Inflammatory macrophage treated with lipopolysaccharide for 4 hours (primary cell): Measurements from ENCODE around the gene SACM1L.

ENCODE experiments used
- DNase-seq: peaks from one replicate; pipeline ENCODE4 v3.0.0-alpha.2; 2020

Gene SACM1L

DNA sequence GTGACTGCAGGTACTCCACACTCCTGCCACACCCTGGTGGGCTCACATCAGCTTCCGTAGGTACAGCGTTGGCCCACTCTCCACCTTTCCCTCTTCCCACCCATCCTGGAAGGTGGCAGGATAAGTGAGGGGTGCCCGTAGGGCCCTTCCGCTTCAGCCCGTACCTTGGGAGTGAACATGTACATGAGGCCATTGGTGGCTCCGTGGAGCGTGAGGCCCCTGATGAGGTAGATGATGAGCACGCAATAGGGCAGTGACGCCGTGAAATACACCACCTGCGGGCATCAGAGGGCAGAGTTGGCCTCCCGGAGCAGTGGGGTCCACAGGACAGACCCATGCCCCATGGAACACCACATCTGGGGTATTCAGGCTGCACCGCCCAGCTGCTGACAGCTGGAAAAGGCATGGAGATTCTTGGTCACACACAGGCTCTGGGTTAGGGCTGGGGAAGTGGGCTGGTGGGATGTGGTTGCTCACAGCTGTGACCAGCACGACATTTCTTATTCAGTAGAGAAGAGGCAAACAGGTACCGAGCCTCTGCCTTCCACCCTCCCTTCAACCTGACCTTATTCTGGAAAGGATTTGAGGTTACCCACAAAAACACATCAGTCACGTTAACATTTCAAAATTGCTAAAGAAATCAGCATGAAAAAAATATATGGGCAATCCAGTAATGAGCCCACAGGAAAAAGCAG lies 83.3 kb downstream of the SACM1L start:
- DNase-seq, result no peak

- no peak for DNase-seq
Observed at GRCh38 chr3:45773072-45773471, 83.9 kb downstream of the SACM1L start.

DNA sequence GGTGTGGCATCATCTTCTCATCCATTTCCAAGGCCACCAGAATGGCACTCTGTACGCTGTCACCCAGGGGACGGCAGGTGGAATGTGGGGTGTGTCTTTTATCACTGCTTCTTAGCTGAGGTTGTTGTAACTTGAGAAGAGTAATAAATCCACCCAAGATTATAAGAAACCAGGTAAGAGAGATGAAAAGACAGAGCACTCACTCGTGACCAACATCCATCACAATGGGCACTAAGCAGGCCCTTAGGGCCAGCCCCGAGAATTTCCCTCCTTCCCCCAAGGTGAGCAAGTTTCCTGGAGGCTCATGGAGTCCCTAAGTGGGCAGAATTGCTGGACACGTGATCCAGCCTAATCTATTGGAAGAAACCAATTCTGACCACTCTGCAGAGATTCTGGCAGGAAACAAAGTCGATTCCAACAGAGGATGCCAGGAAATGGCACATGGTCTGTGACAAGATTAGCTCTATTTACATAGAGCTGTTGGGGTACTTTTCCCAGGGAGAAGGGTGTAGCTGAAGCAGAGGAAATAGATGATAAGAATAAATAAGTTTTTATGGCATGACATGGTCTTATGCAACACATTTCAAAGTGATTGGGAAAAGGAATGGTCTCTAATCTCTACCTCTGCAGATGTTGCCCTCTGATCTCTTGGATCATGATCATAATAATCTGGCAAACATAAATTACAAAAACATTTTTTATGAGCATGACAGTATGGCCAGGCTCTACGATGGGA lies 84.7 kb downstream of the SACM1L start:
- DNase-seq, result no peak

GRCh38 chr3:45774581-45775521 lies 85.7 kb downstream of the SACM1L start:
- DNase-seq, result no peak

- no peak for DNase-seq
Observed at GRCh38 chr3:45775571-45776300, 86.5 kb downstream of the SACM1L start.

DNA sequence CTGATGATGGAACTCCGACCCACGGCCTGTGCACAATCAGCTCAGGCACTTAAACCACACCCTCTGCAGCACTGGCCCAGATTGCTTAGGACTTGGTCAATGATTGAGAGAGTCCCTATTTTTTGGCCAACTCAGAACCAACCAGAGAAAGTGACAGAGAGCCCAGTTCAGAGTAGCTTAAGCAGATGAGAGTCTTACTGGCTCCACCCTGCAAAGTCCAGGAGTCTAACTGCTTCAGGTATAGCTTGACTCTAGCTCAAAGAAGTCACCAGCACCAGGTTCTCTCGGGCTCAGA lies 87.1 kb downstream of the SACM1L start:
- no peak for DNase-seq

- no peak for DNase-seq
Observed at GRCh38 chr3:45776611-45777010, 87.4 kb downstream of the SACM1L start.

GRCh38 chr3:45777111-45777745 lies 88.0 kb downstream of the SACM1L start:
- no peak for DNase-seq

DNA sequence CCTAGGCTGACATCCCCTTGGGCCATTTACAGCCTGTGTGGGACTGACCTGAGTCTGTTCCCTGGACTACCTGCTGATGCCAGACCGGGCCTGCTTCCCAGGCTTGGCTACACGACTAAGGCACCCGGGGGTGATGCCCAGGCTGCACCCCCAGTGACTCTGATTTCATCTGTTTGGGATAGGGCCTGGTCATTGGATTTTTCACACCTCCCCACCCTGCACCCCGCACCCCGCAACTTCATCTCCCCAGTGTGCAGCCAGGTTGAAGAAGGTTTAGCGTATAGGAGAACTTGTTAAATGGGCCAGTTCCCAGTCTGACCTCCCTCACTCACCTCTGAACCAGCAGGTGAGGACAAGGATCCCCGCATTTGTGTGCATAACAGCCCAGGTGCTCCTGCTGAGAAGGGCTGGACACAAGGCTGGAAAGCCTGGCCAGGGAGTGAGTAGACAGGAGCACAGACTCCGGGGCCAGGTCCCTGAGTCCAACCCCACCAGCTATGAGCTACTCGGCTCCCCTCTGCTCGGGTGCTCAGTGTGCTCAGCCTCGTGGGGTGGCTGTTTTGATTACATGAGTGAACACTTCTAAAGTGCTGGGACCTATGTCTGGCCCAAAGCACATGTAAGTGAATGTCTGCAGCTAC lies 88.7 kb downstream of the SACM1L start:
- DNase-seq, result no peak

DNA sequence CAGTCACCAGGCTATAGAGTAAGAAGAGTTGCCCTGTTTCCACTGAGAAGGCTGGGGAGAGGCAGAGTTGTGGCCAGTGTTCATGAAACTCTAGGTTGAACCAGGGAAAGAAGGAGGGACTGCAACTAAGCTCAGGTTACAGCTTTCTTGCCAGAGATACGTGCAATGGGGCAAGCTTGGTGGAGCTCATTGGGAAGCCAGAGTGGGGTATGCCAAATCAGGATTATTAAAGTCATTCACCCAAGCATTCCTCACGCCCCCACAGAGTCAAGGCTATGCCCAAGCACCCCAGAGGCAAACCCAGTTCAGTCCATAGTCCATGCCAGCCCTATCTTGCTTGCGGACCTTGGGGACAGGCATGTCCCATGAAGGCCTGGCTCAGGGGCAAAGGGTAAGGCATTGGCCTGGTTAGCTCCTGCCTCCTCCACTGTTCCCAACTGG lies 89.6 kb downstream of the SACM1L start:
- no peak for DNase-seq

- no peak for DNase-seq
Observed at GRCh38 chr3:45779746-45780735, 90.8 kb downstream of the SACM1L start.

DNA sequence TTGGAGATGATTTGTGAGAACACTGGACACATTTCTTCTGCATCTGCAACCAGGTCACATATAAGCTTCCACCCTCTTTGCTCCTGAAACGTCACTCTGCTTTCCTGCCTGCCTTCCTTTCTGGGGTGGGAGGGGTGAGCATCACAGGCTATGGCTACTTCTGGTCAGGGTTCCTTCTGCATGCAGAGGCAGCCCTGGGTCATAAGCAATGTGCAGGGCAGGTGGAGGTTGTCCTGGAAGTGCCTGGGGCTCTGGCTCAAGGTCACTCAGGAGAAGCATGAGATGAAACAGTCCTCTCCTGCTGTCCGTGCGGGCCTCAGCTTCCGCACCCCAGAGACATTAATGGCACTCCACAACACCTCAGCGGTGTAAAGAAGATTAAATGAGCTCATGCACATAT lies 92.1 kb downstream of the SACM1L start:
- DNase-seq, result no peak

DNA sequence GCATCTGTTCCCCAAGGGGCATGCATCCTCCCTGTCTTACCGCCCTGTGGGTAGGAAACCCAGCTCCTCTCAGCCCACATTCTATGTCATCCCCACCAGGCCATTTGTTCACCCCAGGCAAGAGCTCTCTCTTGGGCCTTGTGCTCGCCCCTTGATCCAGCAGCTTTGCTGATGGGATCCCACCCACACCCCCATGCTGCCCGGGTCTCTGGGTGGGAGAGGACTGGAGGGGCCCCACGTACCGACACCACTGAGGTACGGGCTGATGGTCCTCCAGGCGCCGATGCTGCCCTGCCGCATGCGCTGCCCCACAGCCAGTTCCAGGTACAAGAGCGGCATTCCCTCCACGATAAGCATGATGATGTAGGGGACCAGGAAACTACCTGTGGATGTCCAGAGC lies 92.6 kb downstream of the SACM1L start:
- no peak for DNase-seq

DNA sequence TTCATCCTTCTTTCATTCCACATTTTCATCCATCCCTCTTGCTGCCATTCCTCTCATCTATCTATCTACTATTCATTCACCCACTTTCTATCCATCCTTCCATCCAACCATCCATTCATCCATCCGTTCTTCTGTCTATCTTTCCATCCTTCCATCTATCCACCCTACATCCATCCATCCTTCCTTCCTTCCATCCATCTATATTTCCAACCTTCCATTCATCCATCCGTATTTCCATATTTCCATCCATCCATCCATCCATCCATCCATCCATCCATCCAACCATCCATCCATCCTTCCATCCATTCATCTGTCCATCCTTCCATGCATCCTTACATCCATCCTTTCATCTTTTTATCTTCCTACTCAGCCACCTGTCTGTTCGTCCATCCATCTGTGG lies 93.2 kb downstream of the SACM1L start:
- DNase-seq, result no peak

- DNase-seq, result no peak
Observed at GRCh38 chr3:45783667-45784066, 94.5 kb downstream of the SACM1L start.

- DNase-seq, result no peak
Observed at GRCh38 chr3:45785605-45786150, 96.5 kb downstream of the SACM1L start.

DNA sequence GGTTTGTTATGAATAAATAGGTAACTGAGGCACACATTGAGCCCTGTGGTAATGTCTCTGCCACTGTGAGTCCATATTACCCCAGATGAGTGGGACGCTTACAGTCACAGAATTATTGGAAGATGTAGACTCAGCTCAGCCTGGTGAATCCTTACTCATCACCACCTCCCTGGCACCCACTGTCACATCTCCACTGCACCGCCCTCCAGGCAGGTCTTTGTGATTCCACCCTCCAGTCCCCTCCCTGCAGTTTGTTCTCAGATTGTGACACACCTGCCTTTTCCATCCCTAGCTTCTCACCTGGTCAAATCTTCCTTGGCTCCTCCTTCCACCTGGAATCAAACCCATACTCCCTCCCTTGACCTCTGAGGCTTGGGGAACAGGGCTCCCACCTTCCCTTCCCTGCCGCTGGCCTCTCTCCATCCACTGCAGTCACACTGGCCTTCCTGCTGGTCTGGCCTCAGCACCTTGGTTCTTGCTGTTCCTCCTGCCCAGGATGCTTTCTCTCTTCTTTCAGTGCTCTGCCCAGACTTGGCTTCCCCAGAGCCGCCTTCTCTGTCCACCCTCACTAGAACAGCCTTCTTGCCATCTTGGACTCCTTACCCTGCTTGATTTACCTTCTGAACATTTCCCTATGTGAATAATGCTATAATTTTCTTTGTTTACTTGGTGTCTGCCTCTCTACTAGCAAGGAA lies 97.8 kb downstream of the SACM1L start:
- DNase-seq, result no peak

GRCh38 chr3:45787551-45787950 lies 98.4 kb downstream of the SACM1L start:
- no peak for DNase-seq

GRCh38 chr3:45789235-45789812 lies 100.1 kb downstream of the SACM1L start:
- no peak for DNase-seq
